ENCODE results near the gene UNC45B. TPM values are rescaled to one million over a fixed set of nuclear protein-coding genes. Genes with fewer than 3 reads are reported as not detected.

Gene UNC45B
- total RNA-seq, 1 donor from 2014 or later, result not detected

DNA sequence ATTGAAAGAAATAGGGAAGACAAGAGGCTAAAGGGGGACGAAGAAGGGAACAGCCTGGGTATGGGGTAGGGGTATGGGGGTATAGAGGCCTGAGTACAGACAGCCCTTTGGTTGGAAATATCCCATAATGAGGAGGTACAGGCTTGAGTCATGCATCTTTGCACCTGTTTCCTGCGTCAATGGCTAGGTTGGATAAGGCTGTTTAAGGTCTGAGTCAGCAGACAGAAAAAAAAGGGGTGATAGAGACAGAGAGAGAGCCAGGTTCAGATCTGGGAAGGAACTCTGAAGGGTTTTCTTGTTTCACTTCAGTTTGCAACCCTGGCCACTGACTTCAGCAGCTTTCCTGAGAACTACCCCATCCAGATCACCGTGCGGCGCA lies 17.7 kb upstream of the UNC45B start:
- DNase-seq (ENCODE audit: low read depth), result no peak
- H3K4me3 ChIP-seq (ENCODE audit: low read depth, low read length), result no peak overlapping the region
- TF ChIP-seq, protein P1, sequence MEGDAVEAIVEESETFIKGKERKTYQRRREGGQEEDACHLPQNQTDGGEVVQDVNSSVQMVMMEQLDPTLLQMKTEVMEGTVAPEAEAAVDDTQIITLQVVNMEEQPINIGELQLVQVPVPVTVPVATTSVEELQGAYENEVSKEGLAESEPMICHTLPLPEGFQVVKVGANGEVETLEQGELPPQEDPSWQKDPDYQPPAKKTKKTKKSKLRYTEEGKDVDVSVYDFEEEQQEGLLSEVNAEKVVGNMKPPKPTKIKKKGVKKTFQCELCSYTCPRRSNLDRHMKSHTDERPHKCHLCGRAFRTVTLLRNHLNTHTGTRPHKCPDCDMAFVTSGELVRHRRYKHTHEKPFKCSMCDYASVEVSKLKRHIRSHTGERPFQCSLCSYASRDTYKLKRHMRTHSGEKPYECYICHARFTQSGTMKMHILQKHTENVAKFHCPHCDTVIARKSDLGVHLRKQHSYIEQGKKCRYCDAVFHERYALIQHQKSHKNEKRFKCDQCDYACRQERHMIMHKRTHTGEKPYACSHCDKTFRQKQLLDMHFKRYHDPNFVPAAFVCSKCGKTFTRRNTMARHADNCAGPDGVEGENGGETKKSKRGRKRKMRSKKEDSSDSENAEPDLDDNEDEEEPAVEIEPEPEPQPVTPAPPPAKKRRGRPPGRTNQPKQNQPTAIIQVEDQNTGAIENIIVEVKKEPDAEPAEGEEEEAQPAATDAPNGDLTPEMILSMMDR (conservative IDR thresholded peaks at IDR 0.05; ENCODE audit: low read depth, low read length), result no peak

DNA sequence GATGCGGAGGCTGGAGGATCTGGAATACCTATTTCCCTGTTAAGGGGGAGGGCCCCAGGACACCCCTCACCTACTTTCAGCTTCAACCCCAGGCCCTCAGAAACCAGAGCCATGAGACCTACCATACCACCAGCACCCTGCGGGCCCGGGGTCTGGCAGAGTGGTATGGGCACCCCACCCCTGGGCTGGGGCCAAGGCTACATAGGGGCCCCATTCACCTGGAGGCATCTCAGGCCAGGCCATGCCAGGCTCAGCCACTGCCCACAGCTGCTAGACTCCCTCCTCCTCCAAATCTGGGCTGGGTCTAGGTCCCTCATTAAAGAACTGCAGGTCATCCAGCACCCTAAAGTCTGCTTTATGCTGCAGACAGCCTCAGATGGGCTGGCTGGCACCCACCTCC lies 17.2 kb upstream of the UNC45B start:
- DNase-seq (ENCODE audit: low read depth), result no peak
- TF ChIP-seq, protein P1 (conservative IDR thresholded peaks at IDR 0.05; ENCODE audit: low read depth, low read length), result no peak
- no peak overlapping the region for H3K4me3 ChIP-seq (ENCODE audit: low read depth, low read length)

DNA sequence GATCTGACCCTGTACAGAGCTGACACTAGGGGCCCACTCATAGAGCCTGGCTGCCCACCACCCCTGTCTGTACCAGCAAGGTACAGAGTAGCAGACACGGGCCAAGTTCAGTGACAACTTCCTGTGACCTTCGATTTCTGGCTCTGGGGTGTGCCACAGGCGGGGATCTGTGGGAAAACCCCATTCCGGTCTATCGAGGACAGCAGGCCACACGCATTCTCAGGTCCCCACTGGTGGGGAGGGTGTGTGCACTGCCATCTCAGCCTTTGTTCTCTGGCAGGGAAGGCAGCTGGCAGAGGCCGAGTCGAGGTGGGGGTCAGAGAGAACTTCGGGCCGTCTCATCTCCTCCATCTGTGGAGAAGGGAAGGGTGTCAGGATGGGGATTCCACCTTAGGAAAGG lies 15.5 kb upstream of the UNC45B start:
- H3K4me3 ChIP-seq (ENCODE audit: low read depth, low read length), result no peak overlapping the region
- no peak for DNase-seq (ENCODE audit: low read depth)
- TF ChIP-seq, protein P1 (conservative IDR thresholded peaks at IDR 0.05; ENCODE audit: low read depth, low read length), result no peak

DNA sequence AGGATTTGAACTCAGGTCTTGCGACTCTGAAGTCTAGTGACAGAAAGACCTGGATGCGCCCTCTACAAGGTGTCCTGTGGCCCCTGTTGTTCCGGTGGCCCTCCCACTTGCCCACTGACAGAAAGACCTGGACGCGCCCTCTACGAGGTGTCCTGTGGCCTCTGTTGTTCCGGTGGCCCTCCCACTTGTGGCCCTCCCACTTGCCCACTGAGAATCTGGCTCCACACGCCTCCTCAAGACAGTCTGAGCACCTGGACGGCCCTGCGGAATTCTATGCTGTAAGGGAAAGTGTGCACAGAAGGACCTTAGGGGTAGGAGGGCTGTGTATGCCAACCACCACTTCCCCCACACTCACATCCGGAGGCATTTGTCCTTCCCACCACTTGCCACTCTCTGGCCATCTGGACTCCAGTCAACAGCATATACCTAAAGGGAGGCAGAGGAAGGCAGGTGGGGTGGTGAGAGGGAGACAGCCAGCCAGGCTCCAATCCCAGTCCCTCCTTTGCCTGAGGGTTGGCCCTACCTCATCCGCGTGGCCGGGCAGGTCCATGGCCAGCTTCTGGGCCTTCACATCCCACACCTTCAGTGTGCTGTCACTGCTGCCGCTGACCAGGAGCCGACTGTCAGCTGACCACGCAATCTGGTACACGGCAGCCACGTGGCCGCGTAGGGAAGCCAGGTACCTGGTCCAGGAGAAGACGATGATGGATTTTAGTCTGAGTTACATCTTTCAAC lies 14.6 kb upstream of the UNC45B start:
- H3K4me3 ChIP-seq (ENCODE audit: low read depth, low read length), result no peak overlapping the region
- no peak for DNase-seq (ENCODE audit: low read depth)
- TF ChIP-seq, protein P1 (conservative IDR thresholded peaks at IDR 0.05; ENCODE audit: low read depth, low read length), result no peak

DNA sequence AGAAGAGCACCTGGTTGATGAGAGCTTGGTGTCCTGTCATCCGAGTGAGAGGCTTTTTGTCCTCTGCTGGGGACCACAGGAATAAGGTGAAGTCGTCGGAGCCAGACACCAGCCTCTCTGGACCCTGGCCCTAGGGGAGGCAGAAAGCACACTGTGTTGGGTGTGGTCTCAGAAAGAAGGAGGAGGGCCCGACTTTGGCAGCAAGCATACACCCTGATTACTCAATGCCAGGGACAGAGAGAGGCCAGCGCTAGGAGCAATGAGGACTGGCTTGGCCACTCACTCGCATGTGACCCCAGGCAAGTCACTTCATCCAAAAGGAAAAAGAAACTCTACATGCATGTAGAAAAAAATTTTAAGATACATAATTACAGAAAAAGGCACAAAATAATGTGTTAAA lies 12.3 kb upstream of the UNC45B start:
- TF ChIP-seq, protein P1 (conservative IDR thresholded peaks at IDR 0.05; ENCODE audit: low read depth, low read length), result no peak
- no peak for DNase-seq (ENCODE audit: low read depth)
- H3K4me3 ChIP-seq (ENCODE audit: low read depth, low read length), result no peak overlapping the region

DNA sequence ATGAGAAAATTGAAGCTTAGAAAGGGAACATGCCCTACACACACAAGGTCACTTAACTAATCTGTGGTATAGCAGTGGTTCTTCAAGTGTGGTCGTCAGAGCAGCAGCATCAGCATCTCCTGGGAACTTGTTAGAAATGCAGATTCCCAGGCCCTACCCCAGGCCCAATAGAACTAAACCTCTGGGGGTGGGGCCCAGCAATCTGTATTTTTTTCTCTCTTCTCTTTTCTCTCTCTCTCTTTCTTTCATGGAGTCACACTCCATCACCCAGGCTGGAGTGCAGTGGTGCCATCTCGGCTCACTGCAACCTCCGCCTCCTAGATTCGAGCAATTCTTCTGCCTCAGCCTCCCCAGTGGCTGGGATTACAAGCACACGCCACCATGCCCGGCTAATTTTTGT lies 9.4 kb upstream of the UNC45B start:
- TF ChIP-seq, protein P1 (conservative IDR thresholded peaks at IDR 0.05; ENCODE audit: low read depth, low read length), result no peak
- DNase-seq (ENCODE audit: low read depth), result no peak
- H3K4me3 ChIP-seq (ENCODE audit: low read depth, low read length), result no peak overlapping the region
